GM19238 (cell line): ENCODE data around the gene TRMT61A.

Source experiments
- DNase-seq: peaks from one replicate; pipeline ENCODE4 v3.0.0; 2011; ENCODE audit warnings: low spot score; ENCODE audit not compliant: insufficient read length

The TRMT61A gene

DNA sequence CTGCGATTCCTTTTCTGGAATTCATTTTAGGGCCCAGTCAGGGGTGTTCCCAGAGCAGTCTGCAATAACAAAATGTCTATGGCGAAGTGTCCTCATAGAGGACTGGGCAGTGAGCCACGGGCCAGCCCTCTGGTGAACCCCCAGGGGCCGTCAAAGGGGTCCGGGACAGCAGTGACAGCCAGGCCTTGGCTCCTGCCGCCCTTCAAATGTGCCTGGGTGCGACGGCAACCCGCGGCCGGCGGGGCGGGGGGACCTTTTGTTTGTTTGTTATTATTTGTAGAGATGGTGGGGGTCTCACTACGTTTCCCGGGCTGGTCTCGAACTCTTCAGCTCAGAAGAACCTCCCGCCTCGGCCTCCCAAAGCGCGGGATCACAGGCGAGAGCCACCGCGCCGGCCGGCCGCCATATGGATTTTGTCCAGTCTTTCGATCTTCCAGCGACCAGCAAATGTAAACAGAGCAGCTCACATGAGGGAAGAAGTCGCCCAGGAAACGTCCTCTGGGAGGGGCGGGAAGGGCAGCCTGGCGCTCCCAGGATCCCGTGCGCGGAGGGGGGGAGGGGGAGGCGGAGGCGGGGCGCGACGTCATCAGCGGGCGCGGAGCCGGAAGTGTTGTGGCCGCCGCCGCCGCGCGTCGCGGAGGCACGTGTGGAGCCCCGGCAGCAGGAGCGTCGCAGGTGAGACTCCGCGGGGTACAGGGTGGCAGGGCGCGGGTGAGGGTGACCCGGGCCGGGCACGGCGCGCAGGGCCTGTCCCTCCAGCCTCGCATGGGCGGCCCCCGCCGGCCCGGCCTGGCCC lies at the start of gene TRMT61A:
TSS of gene TRMT61A (plus strand) at position 610 of the 796 bp plus-strand sequence. CDS start 783 bp downstream, outside the sequence.
- peak; percentile 95 for DNase-seq

DNA sequence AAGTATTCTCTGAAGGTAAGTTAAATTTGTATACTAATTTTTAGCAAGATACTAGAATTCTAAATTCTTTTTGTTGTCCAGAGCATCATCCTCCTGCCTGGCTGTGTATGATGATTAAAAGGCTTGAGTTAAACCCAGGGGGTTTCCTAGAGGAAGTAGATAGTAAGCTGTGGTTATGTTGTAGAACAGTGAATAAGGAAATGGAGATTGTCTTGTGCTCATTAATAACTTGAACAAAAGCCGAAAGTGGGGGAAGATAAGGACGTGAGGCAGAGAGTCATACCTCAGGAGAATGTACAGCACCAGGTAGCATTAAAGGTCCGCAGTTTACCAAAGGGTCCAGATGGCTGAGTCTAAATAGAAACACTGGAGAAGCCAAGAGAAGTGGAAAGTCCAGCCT lies 48.4 kb upstream of the TRMT61A start:
- no peak for DNase-seq

DNA sequence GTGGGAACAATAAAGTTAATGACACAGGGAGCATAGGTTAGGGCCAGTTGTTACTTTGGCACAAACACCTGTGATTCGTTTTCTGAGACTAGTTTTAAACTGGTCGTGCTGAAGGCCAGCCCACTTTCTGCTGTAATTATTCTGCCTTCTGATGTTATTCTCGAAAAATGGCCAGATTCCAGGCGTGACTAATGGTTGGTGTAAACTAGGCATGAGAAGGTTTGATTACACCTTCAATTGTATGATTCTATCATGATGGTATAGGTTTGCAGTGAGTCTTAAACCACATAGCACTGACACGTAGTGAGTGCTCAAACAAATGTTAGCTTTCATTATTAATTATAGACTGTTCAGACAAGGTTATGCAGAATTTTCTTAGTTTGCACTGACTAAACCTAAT lies 45.4 kb upstream of the TRMT61A start:
- DNase-seq, result no peak

DNA sequence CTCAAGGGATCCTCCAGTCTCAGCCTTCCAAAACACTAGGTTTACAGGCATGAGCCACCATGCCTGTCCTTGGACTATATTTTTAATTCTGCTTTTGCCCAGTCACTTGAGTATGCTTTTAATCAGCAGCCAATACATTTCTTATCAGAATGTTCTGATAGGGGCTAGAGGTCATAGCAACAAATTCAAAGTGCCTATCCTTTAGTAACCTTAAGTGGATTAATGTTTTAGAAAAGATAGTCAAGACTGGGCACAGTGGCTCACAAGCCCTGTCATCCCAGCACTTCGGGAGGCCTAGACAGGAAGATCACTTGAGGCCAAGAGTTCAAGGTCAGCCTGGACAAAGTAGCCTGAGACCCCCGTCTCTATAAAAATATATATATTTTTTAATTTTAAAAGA lies 43.5 kb upstream of the TRMT61A start:
- no peak for DNase-seq

DNA sequence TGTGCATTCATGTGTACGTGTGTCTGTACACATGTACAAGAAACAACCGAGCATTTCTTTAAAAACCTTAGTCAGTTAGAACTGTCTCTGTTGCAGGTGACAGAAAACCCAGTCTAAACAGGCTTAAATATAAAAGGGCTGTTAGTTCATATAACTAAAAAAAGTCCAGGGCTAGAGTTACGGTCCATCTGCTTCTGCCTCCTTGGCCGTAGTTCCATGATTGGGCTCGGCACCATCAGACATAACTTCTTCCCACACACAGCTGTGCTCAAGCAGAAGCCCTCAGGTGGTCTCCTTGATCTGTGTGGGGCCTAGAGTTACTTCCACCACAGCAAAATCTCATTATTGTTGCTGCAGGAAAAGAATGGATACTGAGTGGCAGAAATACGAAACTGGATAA lies 40.9 kb upstream of the TRMT61A start:
- no peak for DNase-seq

DNA sequence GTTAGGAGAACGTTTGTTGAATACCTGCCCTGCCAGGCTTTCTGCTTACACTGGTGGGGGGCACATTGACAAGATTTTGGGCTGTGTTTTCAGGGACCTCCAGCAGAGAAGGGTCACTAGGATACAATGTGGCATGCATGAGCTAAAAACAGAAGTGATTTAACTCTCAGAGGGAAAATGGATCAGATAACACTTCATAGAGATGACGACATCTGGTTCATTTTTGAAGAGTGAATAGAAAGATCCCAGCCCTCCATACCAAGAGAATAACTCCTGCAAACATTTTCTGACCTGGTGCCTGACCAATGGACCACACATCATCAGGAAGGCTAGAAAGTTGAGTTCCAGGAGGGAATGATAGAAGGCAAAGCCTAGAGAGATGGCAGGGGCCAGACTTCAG lies 40.0 kb upstream of the TRMT61A start:
- no peak for DNase-seq

DNA sequence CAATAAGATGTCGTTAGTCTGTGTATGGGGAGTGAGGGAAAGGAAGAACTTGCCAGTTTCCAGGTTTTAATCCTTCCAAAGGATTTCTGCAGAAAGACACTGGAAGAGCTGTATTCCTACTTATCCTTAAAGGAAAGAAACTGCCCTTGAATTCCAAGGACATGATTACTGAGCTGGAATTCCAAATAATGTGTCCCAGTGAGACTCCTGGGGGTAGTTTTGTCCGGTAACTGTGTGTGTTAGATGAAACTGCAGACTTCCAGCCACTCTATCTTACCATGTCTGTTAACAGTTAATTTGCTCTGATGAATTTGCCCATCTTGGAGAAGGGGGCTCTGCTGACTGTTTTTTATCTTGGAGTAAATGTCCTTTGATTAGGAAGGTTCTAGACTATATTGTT lies 39.4 kb upstream of the TRMT61A start:
- DNase-seq, result no peak

DNA sequence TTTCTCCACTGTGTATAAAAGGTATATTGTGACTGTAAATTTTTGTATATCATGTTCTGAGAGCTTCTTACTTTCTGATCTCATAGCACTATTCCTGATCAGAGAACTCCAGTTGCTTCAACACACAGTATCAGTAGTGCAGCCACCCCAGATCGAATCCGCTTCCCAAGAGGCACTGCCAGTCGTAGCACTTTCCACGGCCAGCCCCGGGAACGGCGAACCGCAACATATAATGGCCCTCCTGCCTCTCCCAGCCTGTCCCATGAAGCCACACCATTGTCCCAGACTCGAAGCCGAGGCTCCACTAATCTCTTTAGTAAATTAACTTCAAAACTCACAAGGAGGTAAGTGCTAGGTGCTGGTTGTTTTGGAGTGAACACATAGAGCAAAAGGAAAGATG lies 37.3 kb upstream of the TRMT61A start:
- no peak for DNase-seq

DNA sequence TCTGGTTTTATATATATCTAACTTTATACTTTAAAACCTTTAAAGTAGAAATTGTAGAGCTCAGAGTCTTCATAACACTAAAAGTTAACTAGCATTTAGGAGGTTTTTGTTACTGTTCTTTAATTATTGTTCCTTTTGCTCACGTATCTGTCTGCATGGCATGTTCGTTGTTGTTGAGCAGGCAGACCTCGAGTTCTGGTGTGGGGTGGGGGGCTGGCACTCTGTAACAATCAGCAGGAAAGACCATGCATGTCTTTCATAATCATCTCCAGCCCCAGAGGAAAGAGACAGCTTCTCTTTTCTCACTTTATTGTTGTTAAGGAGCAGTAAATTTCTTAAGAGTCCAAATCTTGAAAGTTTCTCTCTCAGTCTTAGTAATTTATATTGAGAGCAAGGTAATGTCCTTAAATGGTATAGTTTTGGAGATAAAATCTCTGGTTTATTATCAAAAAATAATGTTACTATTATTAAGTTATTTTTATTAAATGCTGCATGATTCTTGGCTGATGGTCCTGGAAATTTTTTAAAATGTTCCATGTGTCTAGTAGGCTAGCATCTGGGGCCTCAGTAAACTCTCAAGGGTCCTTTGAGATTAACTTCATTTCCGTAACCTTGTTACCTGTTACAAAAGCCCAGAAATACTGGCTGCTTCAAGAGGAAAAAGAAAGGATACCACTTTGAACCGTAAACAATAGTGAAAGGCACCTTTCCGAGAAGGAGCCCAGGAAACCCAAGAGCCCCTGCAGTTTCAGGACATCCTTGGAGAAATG lies 36.7 kb upstream of the TRMT61A start:
- DNase-seq, result no peak

DNA sequence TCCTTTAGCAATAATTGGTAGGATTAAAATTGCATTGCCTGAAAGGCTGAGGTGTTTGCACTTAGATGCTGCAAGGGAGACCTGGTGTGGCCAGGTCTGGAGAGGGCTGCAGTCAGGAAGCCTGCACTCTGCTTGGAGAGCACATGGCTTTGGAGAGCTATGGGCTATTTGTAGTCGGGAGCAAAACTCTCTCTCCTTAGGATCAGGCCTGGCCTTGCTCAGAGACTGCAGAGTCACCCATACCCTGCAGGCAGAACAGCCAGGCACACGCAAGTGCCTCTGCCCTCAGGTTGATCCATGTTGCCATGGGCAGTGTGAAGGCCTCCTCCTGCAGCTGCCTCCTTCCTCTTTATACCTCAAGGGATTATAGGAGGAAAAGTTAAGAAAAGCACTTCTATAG lies 33.1 kb upstream of the TRMT61A start:
- no peak for DNase-seq

DNA sequence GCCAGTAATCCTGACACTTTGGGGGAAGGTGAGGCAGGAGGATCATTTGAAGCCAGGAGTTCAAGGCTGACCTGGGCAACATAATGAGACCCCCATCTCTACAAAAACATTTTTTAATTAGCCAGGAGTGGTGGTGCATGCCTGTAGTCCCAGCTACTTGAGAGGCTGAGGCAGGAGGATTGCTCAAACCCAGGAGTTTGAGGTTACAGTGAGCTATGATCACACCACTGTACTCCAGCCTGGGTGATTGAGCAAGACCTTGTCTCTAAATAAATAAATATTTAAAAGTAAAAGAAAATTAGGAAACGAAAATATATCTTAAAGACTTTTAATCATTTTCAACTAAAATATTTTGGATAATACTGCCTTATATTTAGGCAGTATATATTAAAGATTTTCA lies 32.2 kb upstream of the TRMT61A start:
- no peak for DNase-seq

DNA sequence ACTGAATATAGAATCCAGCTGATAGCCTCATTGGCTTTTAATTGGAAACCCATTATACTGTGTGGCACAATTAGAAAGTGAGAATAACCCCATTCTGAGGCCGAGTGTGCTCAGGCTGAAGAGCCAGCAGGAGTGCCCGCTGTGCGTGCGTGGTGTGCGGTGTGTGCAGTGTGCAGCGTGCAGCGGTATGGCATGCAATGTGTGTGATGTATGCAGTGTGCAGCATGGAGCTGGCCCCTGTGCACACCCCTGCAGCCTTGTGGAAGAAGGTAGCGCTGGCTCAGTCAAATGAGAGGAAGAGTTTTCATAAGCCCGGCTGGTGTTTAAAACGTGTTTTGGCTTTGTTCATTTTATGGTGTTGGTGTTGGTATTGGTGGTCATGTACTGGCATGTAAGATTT lies 29.3 kb upstream of the TRMT61A start:
- DNase-seq, result no peak

DNA sequence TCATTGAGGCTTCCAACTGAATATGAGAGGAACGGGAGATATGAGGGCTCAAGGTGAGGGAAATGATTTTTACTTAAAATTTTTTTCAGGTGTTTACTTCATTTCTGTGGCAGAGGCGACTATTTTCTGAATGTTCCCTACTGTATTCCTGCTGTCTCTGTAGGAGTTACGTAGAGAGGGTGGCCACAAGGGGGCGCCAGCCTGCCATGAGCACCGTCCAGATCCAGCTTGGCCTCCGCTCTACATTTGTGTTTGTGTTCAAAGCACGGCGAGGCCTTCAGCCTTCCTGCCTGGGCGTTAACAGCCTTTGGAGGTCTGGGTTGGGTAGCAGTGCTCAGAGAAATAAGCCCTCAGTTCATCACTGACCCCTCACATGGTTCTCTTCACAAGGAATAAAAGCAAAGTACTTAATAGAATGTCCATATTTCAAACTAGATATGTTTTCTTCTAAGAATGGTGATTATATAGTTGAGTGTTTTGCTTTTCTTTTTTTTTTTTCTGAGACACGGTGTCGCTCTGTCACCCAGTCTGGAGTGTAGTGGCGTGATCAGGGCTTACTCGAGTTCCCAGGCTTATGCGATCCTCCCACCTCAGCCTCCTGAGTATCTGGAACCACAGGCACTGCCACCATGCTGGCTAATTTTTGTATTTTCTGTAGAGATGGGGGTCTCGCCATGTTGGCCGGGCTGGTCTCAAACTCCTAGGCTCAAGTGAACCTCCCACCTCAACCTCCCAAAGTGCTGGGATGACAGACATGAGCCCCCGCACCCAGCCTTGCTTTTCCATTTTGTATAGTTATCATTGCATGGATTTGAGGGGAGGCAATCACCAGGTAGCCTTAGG lies 28.6 kb upstream of the TRMT61A start:
- no peak for DNase-seq

DNA sequence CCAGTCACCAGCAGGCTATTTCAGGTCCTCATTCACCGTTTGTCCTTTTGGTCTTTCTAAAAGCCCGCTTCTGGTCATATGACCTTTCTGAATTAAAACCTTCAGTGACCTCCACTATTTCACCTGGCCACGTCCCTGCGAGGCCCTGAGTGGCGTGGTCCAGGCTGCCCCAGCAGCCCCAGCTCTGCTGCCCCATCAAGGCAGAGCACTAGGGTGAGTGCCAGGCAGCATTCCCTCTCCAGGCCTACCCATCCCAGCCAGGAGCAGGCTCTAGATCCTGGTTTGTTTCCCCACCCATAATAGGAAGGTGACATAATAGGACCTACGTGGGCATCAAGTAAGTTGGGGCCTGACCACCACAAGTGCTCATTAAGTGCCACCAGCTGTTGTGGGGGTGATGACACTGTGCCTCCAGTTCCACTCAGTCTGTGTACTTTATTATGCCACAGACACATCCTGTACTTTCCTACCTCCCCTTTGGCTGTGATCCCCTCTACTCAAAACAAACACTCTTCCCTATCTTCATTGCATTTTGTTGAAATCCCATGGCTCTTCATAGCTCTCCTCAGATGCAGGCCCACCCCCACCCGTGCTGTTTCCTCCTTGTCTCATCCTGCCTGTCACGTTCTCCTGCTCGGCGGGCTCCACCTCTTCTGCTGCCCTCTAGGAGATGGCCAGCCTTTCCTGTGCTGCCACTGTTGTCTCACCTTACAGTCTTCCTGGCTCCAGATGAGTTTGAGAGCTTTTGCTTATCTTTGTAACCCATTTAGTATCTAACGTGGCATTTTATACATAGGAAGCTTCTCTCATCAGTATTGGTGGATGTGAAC lies 27.7 kb upstream of the TRMT61A start:
- no peak for DNase-seq

DNA sequence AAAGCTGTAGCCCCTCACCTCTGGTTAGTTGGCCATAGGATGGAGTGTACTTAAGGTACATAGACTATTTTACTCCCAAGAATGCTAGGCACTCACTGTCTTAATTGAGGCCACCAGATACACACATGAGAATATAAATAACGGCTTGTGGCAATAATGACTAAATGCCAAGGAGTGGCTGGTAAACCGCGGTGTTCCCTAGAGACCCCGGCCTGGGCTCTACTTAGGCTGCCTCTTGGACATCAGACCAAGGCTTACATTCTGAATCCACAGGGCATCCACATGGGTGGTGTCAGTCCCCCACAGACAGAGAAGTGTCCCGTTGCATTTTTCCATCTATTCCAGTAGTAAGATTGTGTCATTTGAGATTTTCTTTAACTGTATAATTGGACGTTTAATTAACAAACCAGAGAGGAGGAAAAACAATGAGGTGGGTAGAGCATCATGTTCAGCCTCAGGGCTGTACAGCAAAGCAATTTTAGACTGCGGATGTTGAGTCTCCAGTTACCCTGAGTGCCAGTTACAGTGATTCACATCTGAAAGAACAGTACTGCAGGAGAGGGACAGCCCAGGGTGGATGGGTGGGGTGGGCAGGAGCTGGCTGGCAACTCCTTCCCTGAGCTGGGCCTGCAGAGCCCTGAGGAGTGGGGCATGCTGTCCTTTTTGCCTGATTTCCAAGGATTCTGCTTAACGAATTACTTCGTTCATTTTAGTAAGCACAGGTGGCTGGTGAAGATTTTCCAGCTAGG lies 26.9 kb upstream of the TRMT61A start:
- no peak for DNase-seq

DNA sequence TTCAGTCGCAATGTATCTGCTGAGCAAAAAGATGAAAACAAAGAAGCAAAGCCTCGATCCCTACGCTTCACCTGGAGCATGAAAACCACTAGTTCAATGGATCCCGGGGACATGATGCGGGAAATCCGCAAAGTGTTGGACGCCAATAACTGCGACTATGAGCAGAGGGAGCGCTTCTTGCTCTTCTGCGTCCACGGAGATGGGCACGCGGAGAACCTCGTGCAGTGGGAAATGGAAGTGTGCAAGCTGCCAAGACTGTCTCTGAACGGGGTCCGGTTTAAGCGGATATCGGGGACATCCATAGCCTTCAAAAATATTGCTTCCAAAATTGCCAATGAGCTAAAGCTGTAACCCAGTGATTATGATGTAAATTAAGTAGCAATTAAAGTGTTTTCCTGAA lies 26.1 kb upstream of the TRMT61A start:
- DNase-seq, result no peak

DNA sequence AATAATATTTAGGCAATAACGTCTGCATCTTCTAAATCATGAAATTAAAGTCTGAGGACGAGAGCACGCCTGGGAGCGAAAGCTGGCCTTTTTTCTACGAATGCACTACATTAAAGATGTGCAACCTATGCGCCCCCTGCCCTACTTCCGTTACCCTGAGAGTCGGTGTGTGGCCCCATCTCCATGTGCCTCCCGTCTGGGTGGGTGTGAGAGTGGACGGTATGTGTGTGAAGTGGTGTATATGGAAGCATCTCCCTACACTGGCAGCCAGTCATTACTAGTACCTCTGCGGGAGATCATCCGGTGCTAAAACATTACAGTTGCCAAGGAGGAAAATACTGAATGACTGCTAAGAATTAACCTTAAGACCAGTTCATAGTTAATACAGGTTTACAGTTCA lies 25.7 kb upstream of the TRMT61A start:
- no peak for DNase-seq

DNA sequence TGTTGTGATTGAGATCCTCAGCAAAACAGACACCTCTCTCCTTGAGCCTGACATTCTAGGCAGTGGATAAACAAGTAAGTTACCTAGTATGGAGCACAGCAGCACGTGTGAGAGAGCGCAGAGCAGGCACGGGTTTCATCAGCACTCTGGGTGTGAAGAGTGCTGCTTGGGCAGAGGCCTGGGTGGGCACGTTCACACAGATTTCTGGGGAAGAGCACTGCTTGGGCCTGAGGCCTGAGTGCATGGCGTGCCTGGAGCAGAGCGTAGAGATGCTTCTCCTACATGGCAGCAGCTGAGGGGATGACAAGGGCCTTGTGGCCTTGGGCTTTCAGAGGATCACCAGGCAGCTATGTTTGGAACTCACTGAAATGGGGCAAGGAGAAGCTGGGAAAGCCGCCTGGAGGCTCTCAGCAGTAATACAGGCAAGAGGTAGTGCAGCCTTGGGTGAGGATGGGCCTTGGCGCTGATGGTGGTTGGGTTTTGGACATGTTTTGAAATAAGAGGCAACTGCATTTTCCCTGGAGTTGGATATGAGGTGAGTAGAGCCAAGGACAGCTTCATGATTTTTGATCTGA lies 23.9 kb upstream of the TRMT61A start:
- DNase-seq, result no peak

DNA sequence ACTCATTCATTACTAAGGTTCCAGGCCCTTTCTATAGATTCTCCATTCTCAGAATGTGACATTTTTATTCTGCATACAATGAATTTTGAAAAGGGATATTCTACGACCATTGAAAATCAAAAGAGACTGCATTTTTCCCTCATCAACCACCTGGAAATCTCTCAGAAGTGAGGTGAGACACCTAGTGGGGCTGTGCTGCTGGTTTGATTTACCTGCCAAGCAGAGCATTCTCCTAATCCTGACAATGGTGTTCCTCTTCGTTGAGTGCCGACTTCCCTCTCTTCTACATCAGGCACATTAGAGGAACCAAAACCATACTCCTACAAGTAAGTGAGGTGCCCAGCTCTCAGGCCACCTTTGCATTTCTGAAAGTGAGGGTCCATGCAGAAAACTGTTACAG lies 21.2 kb upstream of the TRMT61A start:
- DNase-seq, result no peak
